CD4-positive, alpha-beta T cell treated with Interleukin-12 subunit alpha and Interleukin-12 subunit beta, for 1 hour (primary cell): ENCODE measurements around the gene HNF1A.

Source experiments
- DNase-seq: peaks from one replicate; pipeline ENCODE4 v3.0.0-alpha.2; 2020

Gene HNF1A

GRCh38 chr12:120960657-120961056 is 17.7 kb upstream of the HNF1A start:
- DNase-seq: no peak

- no peak for DNase-seq
Observed at GRCh38 chr12:120961604-120962531, 16.5 kb upstream of the HNF1A start.

- no peak for DNase-seq
Observed at GRCh38 chr12:120962532-120963020, 15.8 kb upstream of the HNF1A start.

- no peak for DNase-seq
Observed at GRCh38 chr12:120964298-120964697, 14.0 kb upstream of the HNF1A start.

- no peak for DNase-seq
Observed at GRCh38 chr12:120965534-120966091, 12.7 kb upstream of the HNF1A start.

GRCh38 chr12:120970310-120970709 is 8.0 kb upstream of the HNF1A start:
- no peak for DNase-seq

- DNase-seq: peak; percentile 69
Observed at GRCh38 chr12:120971299-120972180, 6.8 kb upstream of the HNF1A start.

- no peak for DNase-seq
Observed at GRCh38 chr12:120972870-120973543, 5.3 kb upstream of the HNF1A start.

GRCh38 chr12:120977531-120978295 is 630 bp upstream of the HNF1A start:
- no peak for DNase-seq

- no peak for DNase-seq
Observed at GRCh38 chr12:120979220-120979861, 998 bp downstream of the HNF1A start.

- no peak for DNase-seq
Observed at GRCh38 chr12:120979862-120980696, 1.7 kb downstream of the HNF1A start.

GRCh38 chr12:120980800-120981368 is 2.5 kb downstream of the HNF1A start:
- no peak for DNase-seq

- no peak for DNase-seq
Observed at GRCh38 chr12:120981407-120981941, 3.1 kb downstream of the HNF1A start.

- no peak for DNase-seq
Observed at GRCh38 chr12:120982659-120983058, 4.3 kb downstream of the HNF1A start.

- DNase-seq: no peak
Observed at GRCh38 chr12:120983759-120984158, 5.4 kb downstream of the HNF1A start.

GRCh38 chr12:120984351-120984898 is 6.1 kb downstream of the HNF1A start:
- no peak for DNase-seq

- DNase-seq: no peak
Observed at GRCh38 chr12:120988234-120988633, 9.9 kb downstream of the HNF1A start.

- no peak for DNase-seq
Observed at GRCh38 chr12:120988658-120989057, 10.3 kb downstream of the HNF1A start.

GRCh38 chr12:120989687-120990086 is 11.3 kb downstream of the HNF1A start:
- no peak for DNase-seq
